Neuron (in vitro differentiated cells): Measurements from ENCODE around the gene ARHGDIG.

Experiments
- H2AFZ ChIP-seq: one replicate; pipeline ENCODE4 v1.6.1; 2013; ENCODE audit warnings: low read depth, mild to moderate bottlenecking, inconsistent platforms, low read length, moderate library complexity
- H3K27me3 ChIP-seq: one replicate; pipeline ENCODE4 v1.6.1; 2013; ENCODE audit warnings: low read length; ENCODE audit not compliant: insufficient read depth
- H3K36me3 ChIP-seq: one replicate; pipeline ENCODE4 v1.6.1; 2013; ENCODE audit warnings: low read length; ENCODE audit not compliant: insufficient read depth
- H3K4me1 ChIP-seq: one replicate; pipeline ENCODE4 v1.6.1; 2013; ENCODE audit warnings: low read length; ENCODE audit not compliant: insufficient read depth
- H3K4me3 ChIP-seq: 2 replicates; pipeline ENCODE4 v1.5.1; 2013; ENCODE audit warnings: mild to moderate bottlenecking, low read length, moderate library complexity
- H3K9me3 ChIP-seq: one replicate; pipeline ENCODE4 v1.6.1; 2013; ENCODE audit warnings: low read length

Gene ARHGDIG

DNA sequence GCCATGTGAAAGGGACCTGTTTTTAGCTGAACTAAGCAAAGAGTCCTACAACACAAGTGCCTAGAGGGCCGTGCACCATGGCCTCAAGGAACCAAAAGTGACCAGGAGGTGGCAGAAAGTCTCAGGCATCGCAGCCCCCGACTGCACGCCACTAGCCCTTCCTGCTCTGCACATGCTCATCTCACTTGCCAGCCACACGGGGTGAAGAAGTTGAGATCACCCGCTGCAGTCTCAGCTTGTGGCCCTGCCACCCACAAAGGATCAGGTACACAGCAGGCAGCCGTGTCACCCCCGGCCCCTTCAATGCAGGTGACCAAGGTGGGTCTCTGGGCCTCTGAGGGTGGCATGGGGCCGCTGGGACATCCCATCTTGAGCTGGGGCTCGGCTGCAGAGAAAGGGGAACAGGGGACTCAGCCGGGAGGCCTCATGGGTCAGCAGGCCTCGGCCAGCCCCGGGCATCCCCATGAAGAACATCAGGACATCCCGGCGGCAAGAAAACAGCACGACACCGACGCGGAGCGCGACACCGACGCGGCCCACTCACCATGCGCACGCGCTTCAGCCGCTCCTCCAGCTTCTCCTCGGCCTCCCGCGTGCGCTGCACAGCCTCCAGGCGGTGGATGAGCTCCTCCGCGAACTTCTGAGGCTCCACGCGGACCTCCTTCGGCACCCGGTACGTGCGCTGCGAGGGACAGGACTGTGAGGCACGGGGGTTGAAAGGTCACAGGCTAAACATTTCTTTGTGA lies 23.5 kb downstream of the ARHGDIG start:
- Histone ChIP-seq H2AFZ (no peak overlapping the region), H3K9me3 (no peaks in the 10 kb centered on the region), H3K27me3 (no peaks in the 10 kb centered on the region), H3K4me1 (no peaks in the 10 kb centered on the region), H3K36me3 (peaks cover 39% of the 10 kb centered on the region), H3K4me3 (no peak overlapping the region)

GRCh38 chr16:305916-306626 lies 25.7 kb downstream of the ARHGDIG start:
- no peaks in the 10 kb centered on the region for H3K9me3 ChIP-seq
- H2AFZ ChIP-seq: no peak overlapping the region
- peaks cover 43% of the 10 kb centered on the region for H3K36me3 ChIP-seq
- no peaks in the 10 kb centered on the region for H3K27me3 ChIP-seq
- no peak overlapping the region for H3K4me3 ChIP-seq
- no peaks in the 10 kb centered on the region for H3K4me1 ChIP-seq

DNA sequence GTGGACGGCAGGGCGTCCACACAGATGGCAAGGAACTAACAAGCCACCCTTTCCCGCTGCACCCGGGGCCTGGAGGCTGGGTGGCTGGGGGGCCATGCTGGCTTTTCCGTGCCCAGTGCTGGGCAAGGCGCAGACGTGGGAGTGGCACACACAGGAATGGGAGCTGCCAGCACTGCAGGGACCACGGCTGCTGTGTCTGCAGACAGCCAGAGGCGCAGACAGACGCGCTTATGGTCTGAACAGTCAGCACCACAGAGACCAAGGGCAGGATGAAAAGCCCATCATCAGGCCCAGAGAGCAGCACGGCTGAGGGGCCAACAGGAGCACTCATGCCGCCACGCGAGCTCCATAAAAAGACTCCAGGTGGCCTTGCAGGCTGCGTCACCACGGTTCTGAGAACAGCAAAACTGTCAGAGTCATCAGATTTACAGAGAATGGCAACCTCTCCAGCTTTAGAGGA lies 26.6 kb downstream of the ARHGDIG start:
- H3K4me1 ChIP-seq: no peaks in the 10 kb centered on the region
- H3K36me3 ChIP-seq: peaks cover 46% of the 10 kb centered on the region
- no peak overlapping the region for H3K4me3 ChIP-seq
- H2AFZ ChIP-seq: no peak overlapping the region
- H3K9me3 ChIP-seq: no peaks in the 10 kb centered on the region
- H3K27me3 ChIP-seq: no peaks in the 10 kb centered on the region

GRCh38 chr16:307691-308312 lies 27.4 kb downstream of the ARHGDIG start:
- Histone ChIP-seq H3K4me3 (no peak overlapping the region), H3K4me1 (no peaks in the 10 kb centered on the region), H3K27me3 (no peaks in the 10 kb centered on the region), H3K36me3 (peaks cover 48% of the 10 kb centered on the region), H3K9me3 (no peaks in the 10 kb centered on the region), H2AFZ (no peak overlapping the region)

- Histone ChIP-seq H3K36me3 (peaks cover 55% of the 10 kb centered on the region), H3K27me3 (no peaks in the 10 kb centered on the region), H2AFZ (no peak overlapping the region), H3K4me1 (no peaks in the 10 kb centered on the region), H3K9me3 (no peaks in the 10 kb centered on the region), H3K4me3 (no peak overlapping the region)
Observed at GRCh38 chr16:309476-309875, 29.1 kb downstream of the ARHGDIG start.

DNA sequence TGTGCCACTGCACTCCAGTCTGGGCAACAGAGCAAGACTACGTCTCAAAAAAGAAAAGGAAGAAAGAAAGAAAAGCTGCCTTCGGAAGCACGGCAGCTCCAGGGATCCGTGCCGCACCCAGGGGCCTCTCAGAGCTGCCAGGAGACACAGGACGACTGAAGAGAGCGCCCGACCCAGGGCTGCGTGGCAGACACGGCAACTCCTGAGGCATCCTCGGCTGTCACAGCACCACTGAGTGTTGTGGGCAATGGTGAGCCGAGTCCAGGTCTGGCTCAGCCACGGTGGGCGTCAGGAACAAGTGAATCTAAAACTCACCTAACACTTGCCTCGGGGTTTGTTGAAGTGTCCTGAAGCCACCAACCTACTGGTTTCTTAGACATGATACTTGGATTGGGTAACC lies 31.3 kb downstream of the ARHGDIG start:
- no peaks in the 10 kb centered on the region for H3K9me3 ChIP-seq
- peaks cover 49% of the 10 kb centered on the region for H3K36me3 ChIP-seq
- H3K4me3 ChIP-seq: no peak overlapping the region
- no peaks in the 10 kb centered on the region for H3K27me3 ChIP-seq
- H3K4me1 ChIP-seq: no peaks in the 10 kb centered on the region
- no peak overlapping the region for H2AFZ ChIP-seq

DNA sequence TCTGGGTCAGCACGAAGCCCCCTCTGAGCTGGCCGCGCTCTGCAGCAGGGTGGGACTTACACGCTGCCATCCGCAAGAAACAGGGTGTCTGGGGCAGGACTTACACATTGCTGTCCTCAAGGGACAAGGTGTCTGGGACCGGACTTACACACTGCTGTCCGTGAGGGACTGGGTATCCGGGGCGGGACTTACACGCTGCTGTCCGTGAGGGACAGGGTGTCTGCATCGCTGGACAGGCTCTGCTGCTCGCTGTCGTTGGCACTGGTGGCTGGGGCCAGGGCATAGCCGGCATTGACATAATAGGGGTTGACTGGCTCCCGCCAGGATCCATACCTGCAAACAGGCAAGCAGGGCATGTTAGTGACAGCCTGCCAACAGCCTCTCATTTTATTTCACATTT lies 34.0 kb downstream of the ARHGDIG start:
- no peak overlapping the region for H3K4me3 ChIP-seq
- H3K36me3 ChIP-seq: peaks cover 36% of the 10 kb centered on the region
- H3K4me1 ChIP-seq: no peaks in the 10 kb centered on the region
- no peaks in the 10 kb centered on the region for H3K27me3 ChIP-seq
- no peaks in the 10 kb centered on the region for H3K9me3 ChIP-seq
- no peak overlapping the region for H2AFZ ChIP-seq

DNA sequence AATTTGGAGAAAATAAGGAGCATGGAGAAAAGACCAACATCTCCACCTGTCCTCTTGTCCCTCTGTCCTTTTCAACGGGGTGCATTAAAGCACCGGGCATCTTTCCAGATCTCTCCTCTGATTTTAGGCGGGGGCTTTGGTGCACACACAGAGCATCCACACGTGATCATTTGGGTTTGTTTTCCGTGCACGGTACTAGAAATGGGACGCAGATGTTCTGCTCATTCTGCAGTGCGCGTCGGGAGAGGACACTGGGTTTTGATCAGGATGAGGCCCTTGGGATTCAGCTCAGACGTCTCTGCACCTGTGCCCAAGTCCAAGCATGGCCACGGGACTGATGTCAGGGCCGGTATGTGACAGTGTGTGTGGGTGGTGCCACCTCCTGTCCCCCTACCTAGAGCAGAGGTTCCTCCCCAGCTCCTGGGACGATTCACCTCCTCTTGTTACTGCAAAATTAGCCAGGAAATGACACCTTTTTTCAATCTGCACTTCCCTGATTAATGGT lies 34.5 kb downstream of the ARHGDIG start:
- no peaks in the 10 kb centered on the region for H3K9me3 ChIP-seq
- no peaks in the 10 kb centered on the region for H3K4me1 ChIP-seq
- no peak overlapping the region for H3K4me3 ChIP-seq
- peaks cover 32% of the 10 kb centered on the region for H3K36me3 ChIP-seq
- H2AFZ ChIP-seq: no peak overlapping the region
- no peaks in the 10 kb centered on the region for H3K27me3 ChIP-seq

GRCh38 chr16:316741-317464 lies 36.5 kb downstream of the ARHGDIG start:
- Histone ChIP-seq H3K4me1 (no peaks in the 10 kb centered on the region), H2AFZ (no peak overlapping the region), H3K9me3 (no peaks in the 10 kb centered on the region), H3K27me3 (no peaks in the 10 kb centered on the region), H3K4me3 (no peak overlapping the region), H3K36me3 (peaks cover 29% of the 10 kb centered on the region)

DNA sequence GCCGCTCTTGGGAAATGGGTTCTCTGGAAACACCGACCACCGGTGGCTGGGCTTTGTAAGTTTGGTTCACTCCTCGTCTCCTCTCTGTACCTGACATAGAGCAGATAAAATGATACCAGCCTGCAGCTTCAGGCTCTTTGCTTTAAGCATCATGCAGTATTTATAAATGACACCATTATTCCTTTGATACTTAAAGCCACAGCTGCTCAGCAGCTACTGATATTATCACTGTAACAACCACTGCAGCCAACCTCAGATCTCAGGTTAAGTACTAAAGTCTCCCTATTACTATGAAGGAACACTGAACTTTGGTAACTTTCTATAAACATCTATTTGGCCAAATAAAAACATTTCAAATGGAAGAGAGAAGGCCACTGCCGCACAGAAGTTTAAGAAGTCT lies 37.2 kb downstream of the ARHGDIG start:
- no peak overlapping the region for H3K4me3 ChIP-seq
- peaks cover 22% of the 10 kb centered on the region for H3K36me3 ChIP-seq
- no peaks in the 10 kb centered on the region for H3K27me3 ChIP-seq
- no peaks in the 10 kb centered on the region for H3K4me1 ChIP-seq
- H2AFZ ChIP-seq: no peak overlapping the region
- H3K9me3 ChIP-seq: no peaks in the 10 kb centered on the region

DNA sequence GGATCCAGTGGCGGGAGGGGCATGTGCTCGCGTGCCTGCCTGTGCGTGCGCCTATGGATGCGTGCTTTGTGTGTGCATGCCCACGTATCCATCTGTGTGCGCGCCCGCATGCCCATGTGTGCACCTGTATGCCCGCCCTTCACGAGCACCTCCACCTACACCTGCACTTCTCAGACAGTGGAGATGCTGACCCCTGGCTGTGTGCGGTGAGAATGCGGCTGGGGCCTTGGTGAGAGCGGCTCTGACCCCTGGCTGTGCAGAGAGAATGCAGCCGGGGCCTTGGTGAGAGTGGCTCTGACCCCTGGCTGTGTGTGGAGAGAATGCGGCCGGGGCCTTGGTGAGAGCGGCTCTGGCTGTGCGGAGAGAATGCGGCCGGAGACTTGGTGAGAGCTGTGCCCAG lies 38.2 kb downstream of the ARHGDIG start:
- Histone ChIP-seq H3K27me3 (no peaks in the 10 kb centered on the region), H2AFZ (no peak overlapping the region), H3K9me3 (no peaks in the 10 kb centered on the region), H3K4me1 (no peaks in the 10 kb centered on the region), H3K4me3 (no peak overlapping the region), H3K36me3 (peaks cover 12% of the 10 kb centered on the region)

DNA sequence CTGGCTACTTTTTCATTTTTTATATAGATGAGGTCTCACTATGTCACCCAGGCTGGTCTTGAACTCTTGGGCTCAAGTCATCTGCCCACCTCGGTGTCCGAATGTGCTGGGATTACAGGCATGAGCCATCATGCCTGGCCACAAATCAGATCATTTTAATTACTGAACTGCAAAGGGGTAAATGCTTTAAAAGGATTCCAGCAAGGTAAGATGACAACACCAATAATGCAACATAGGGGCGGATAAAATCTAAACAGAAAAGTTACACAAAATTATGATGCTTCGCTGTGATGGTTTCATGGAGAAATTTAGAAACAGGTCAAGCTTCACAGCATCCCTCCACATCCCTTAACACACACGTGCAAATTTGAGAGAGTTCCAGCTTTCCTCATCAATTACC lies 39.8 kb downstream of the ARHGDIG start:
- H3K36me3 ChIP-seq: peaks cover 5% of the 10 kb centered on the region

DNA sequence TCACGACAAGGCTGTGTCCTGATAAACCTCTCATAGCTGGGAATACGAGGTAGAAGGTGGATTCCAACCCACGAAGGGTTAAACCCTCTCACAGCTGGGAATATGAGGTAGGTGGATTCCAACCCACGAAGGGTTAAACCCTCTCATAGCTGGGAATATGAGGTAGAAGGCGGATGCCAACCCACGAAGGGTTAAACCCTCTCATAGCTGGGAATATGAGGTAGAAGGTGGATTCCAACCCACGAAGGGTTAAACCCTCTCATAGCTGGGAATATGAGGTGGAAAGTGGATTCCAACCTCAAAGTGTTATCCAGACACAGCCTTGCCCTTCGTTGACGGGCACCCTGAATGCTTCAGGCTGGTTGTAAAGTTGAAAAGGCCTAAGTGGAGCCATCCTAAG lies 41.1 kb downstream of the ARHGDIG start:
- Histone ChIP-seq H3K4me1 (no peaks in the 10 kb centered on the region), H2AFZ (no peak overlapping the region), H3K4me3 (no peak overlapping the region), H3K9me3 (no peaks in the 10 kb centered on the region), H3K36me3 (peaks cover 5% of the 10 kb centered on the region), H3K27me3 (no peaks in the 10 kb centered on the region)

More for the DNA sequence above, 39.8 kb downstream of the ARHGDIG start:
- no peak overlapping the region for H2AFZ ChIP-seq
- no peak overlapping the region for H3K4me3 ChIP-seq
- no peaks in the 10 kb centered on the region for H3K9me3 ChIP-seq
- no peaks in the 10 kb centered on the region for H3K4me1 ChIP-seq
- no peaks in the 10 kb centered on the region for H3K27me3 ChIP-seq
